BJ (cell line): Measurements from ENCODE around the gene CERS6. TPM values are rescaled to one million over a fixed set of nuclear protein-coding genes. Genes with fewer than 3 reads are reported as not detected.

Source experiments
- CTCF ChIA-PET: fragments of 350-600 bp; formaldehyde crosslinking; extraction: SDS; loops from one replicate; lab custom pipeline; 2021; ENCODE audit warnings: antibody characterized with exemption, inconsistent platforms; lab: Yijun Ruan, JAX
- POLR2A ChIA-PET: fragments of 300-600 bp; sonication (Branson Sonifier 250); formaldehyde crosslinking; extraction: SDS; loops from one replicate; lab custom pipeline; 2021; ENCODE audit warnings: antibody characterized with exemption; lab: Charles Lee
- DNase-seq: peaks from one replicate; pipeline ENCODE4 v3.0.0-alpha.2; 2011; ENCODE audit warnings: low read depth
- H3K27me3 ChIP-seq: 2 replicates; pipeline ENCODE4 v1.6.0; 2011; ENCODE audit warnings: low read length; ENCODE audit not compliant: control insufficient read depth, insufficient read depth
- H3K36me3 ChIP-seq: 2 replicates; pipeline ENCODE4 v1.5.1; 2011; ENCODE audit warnings: low read length; ENCODE audit not compliant: control insufficient read depth, insufficient read depth
- H3K4me3 ChIP-seq: 2 replicates; pipeline ENCODE4 v1.5.1; 2011; ENCODE audit warnings: low read depth, mild to moderate bottlenecking, control low read depth, low read length
- CTCF ChIP-seq: IDR thresholded peaks from 2 replicates; pipeline ENCODE4 v1.5.1; 2011; ENCODE audit warnings: low read depth, mild to moderate bottlenecking, control low read depth, inconsistent platforms, low read length, moderate library complexity; ENCODE audit not compliant: insufficient read depth
- polyA plus RNA-seq: library from polyadenylated mRNA; depleted of rRNA; stranded (reverse); fragments of >200 nt; gene quantifications from 2 replicates; pipeline ENCODE4 v1.2.3, GENCODE V29; 2011

Gene CERS6
- polyA plus RNA-seq, 1 experiment = 1.6 TPM

- Histone ChIP-seq H3K36me3 (no peaks in the 10 kb centered on the region), H3K27me3 (no peaks in the 10 kb centered on the region), H3K4me3 (no peak overlapping the region)
- ChIA-PET CTCF (interaction anchor here (1.1 kb wide), 1 partner anchor 193 kb away, joined by 3 read pairs; no protein-coding TSS in a partner anchor), POLR2A (no interaction called here)
- DNase-seq = no peak
- TF ChIP-seq CTCF = no peak
Measured at GRCh38 chr2:168494190-168494711, 38.2 kb downstream of the CERS6 start.

DNA sequence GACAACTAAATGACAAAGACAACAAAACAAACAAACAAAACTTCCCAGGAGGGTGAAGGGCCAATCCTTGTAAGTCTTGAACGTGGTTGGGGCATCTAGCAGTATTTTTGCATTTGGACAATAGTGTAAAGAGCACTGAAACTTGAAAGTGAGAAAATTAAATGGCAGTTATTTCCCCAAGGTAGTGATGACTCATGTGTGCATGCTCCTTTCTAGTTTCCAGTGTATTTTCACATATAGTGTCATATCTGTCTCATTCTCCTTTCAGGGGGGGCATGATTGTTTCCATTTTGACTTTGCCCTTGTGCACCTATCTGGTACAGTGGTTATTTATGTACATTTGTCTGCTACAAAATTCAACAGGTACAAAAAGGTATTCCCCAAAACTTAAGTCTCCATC lies 39.5 kb downstream of the CERS6 start:
- CTCF ChIA-PET = interaction anchor here (0.6 to 0.9 kb wide), 2 partner anchors 20 to 22 kb away, joined by 3 read pairs; no protein-coding TSS in a partner anchor
- POLR2A ChIA-PET = no interaction called here
- no peak for TF ChIP-seq CTCF

DNA sequence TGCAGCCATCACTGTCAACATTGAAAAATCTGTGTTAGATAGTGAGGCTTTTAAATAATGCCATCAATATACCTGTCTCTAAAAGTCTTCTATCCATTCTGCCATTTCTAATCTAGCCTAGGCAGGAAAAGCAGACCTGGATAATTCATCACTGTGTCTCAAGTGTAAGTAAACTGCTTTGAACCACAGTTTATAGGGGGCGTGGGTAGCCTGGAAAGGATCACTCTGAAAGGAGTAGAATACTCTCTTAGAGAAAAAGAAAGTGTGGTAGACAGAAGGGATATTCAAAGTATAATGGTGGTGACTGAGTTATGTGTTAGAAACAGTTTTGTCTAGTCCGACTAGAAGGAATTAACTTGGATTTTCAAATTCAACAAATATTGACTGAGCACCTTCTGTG lies 40.8 kb downstream of the CERS6 start:
- H3K4me3 ChIP-seq = no peak overlapping the region
- DNase-seq = no peak
- H3K36me3 ChIP-seq = no peaks in the 10 kb centered on the region
- POLR2A ChIA-PET = no interaction called here
- no peak for TF ChIP-seq CTCF
- H3K27me3 ChIP-seq = no peaks in the 10 kb centered on the region
- CTCF ChIA-PET = interaction anchor here (0.6 to 0.8 kb wide), 3 partner anchors 9 to 41 kb away, joined by 3 read pairs; partner anchors contain the start of gene CERS6

More for the DNA sequence above, 39.5 kb downstream of the CERS6 start:
- DNase-seq = no peak
- Histone ChIP-seq H3K27me3 (no peaks in the 10 kb centered on the region), H3K4me3 (no peak overlapping the region), H3K36me3 (no peaks in the 10 kb centered on the region)

- CTCF ChIA-PET = no interaction called here
- no peak for DNase-seq
- POLR2A ChIA-PET = no interaction called here
Measured at GRCh38 chr2:168499500-168499899, 43.4 kb downstream of the CERS6 start.

DNA sequence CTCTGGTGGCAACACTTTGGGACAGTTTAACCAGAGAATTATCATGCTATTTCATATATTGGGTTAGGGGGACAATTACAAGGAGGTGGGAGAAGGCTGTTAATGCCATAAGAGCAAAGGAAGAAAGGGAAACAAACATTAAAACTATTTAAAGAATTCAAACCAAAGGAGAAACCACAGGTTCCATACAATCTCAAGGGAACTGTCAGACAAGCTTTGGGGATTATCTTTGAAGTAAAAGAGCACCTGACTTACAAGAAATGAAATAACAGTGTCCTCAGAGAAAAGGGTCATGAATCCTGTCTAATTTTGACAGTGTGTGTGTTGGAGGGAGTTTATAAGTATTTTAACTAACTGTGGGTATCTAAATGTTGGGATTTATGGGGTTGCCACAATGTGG lies 44.4 kb downstream of the CERS6 start:
- POLR2A ChIA-PET = no interaction called here
- H3K4me3 ChIP-seq = no peak overlapping the region
- CTCF ChIA-PET = no interaction called here
- H3K27me3 ChIP-seq = no peaks in the 10 kb centered on the region
- no peak for DNase-seq
- TF ChIP-seq CTCF = no peak
- H3K36me3 ChIP-seq = no peaks in the 10 kb centered on the region

More at GRCh38 chr2:168499500-168499899, 43.4 kb downstream of the CERS6 start:
- no peak for TF ChIP-seq CTCF
- H3K36me3 ChIP-seq = no peaks in the 10 kb centered on the region
- no peak overlapping the region for H3K4me3 ChIP-seq
- no peaks in the 10 kb centered on the region for H3K27me3 ChIP-seq
